Pulmonary artery endothelial cell (primary cell): ENCODE results near the gene KBTBD4. TPM values are rescaled to one million over a fixed set of nuclear protein-coding genes. Genes with fewer than 3 reads are reported as not detected.
"Not testable (repeated sequence)": the region's sequence is repeated elsewhere in the genome, so short reads cannot be mapped to it uniquely, and the experiment has no call there.

Experiments
- DNase-seq: peaks from one replicate; pipeline ENCODE4 v3.0.0-alpha.2; 2011; ENCODE audit warnings: low read depth, low spot score
- total RNA-seq: library from RNA; depleted of rRNA; stranded (reverse); fragments of >200 nt; gene quantifications from 2 replicates; pipeline ENCODE4 v1.2.3, GENCODE V29; 2014

The KBTBD4 gene
- total RNA-seq, 1 donor from 2014 or later: 27.4 TPM

DNA sequence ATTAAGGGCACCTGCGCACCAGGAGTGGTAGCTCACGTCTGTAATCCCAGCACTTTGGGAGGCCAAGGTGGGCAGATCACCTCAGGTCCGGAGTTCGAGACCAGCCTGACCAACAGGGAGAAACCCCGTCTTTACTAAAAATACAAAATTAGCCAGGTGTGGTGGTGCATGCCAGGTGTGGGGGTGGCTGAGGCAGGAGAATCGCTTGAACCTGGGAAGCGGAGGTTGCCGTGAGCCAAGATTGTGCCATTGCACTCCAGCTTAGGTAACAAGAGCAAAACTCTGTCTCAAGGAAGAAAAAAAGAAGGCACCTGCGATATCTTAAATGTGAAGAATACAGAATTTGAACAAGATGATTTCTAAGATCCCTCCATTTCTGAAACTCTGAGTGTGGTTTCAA is 52.7 kb downstream of the KBTBD4 start:
- not testable (repeated sequence) for DNase-seq

DNA sequence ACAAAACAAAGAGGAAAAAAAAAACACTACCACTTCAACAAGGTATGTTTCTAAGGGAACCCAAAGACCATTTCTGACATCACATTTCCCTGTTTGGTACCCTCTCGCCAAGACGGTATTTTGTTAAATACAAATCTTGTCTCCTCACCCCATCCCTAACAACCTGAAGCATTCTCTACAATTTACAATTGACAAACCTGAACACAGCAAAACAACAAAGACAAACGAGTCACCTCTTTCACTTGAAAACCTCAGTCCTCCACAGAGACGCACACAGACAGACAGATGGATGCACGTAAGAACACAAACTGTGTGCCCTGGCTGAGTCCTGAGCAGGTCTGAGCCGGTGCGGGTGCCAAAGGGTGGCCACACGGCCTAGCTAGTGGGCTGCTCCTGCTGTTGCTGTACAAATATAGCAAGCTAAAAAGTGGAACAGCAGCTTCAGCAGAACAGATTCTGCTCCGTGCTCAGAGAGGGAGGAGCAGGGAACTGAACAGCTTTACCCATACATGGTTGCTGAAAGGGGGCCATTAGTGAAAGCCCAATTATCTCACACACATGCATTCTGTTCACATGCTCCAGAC is 54.4 kb downstream of the KBTBD4 start:
- no peak for DNase-seq

DNA sequence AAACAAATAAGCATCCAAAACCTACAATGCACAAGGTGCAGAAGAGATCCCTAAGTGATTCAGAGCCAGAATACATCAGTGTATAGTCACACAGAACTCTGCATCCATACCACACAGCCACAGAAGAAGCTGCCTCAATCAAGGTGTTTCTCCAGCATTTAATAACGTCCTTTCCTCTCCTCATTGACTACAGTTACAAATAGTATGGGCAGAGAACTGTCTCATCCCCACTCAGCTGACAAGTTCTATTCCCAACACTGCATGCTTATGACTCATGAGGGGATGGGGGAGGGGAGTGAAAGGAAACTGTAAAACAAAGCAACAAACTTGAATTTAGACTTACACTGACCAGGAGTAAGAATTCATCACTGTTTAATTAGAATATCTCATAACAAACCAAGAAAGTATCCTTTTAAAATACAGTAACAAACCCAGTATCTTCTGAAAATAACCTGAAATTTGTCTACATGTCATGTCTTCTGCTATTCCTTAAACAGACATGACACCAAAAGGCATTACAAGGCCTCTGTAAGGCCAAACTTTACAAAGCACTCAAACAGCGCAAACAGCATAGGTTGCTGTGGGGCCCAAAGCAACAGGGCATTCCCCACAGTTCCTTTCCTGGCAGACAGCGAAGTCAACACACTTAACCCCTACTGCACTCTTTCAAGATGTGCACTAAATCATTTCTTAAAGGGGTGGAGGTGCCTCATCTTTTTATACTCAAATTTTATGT is 55.1 kb downstream of the KBTBD4 start:
- peak; percentile 70 for DNase-seq

Other genes with a start within 250 kb of the KBTBD4 start
- not detected in 2 replicates for gene MYBPC3, start 226.3 kb downstream of the KBTBD4 start, total RNA-seq
- gene SPI1, start 200.4 kb downstream of the KBTBD4 start, total RNA-seq: not detected in 2 replicates
- gene SLC39A13, start 170.4 kb downstream of the KBTBD4 start, total RNA-seq: 60.8 and 77.0 TPM in 2 replicates
- gene PSMC3, start 152.5 kb downstream of the KBTBD4 start, total RNA-seq: 196 and 355 TPM in 2 replicates
- 0.14 and 0.26 TPM in 2 replicates for gene RAPSN, start 129.8 kb downstream of the KBTBD4 start, total RNA-seq
- 75.9 and 127 TPM in 2 replicates for gene CELF1, start 25.8 kb downstream of the KBTBD4 start, total RNA-seq
- gene PTPMT1, start 13.4 kb downstream of the KBTBD4 start, total RNA-seq: 81.9 and 104 TPM in 2 replicates
- gene NDUFS3, start 104 bp upstream of the KBTBD4 start, total RNA-seq: 83.4 and 92.4 TPM in 2 replicates
- gene FAM180B, start 7.7 kb upstream of the KBTBD4 start, total RNA-seq: 0.07 TPM in 1 of 2 replicates, not detected in the other
- 0.11 and 0.13 TPM in 2 replicates for gene C1QTNF4, start 15.4 kb upstream of the KBTBD4 start, total RNA-seq
- 88.3 and 121 TPM in 2 replicates for gene MTCH2, start 63.6 kb upstream of the KBTBD4 start, total RNA-seq
- 0.18 and 0.26 TPM in 2 replicates for gene AGBL2, start 136.4 kb upstream of the KBTBD4 start, total RNA-seq
- gene FNBP4, start 188.4 kb upstream of the KBTBD4 start, total RNA-seq: 43.6 and 43.9 TPM in 2 replicates